A549 treated with DMSO at 1 μM for 4 hours (cell line): ENCODE results near the gene RANBP10. TPM values are rescaled to one million over a fixed set of nuclear protein-coding genes. Genes with fewer than 3 reads are reported as not detected.

Experiments
- total RNA-seq: library from RNA; stranded (reverse); fragments of 200-300 nt; extraction: Qiagen RNA extraction; gene quantifications from 5 replicates; pipeline ENCODE4 v1.2.3, GENCODE V29; 2022; ENCODE audit warnings: low read depth

Gene RANBP10
- 8.5 to 11.0 TPM (median 9.6 TPM) in 5 replicates for total RNA-seq

GRCh38 chr16:67806428-67807147 is at the start of gene RANBP10, which contains the start of gene TSNAXIP1:
Gene RANBP10 (minus strand): TSS chr16:67806560. CDS start chr16:67806536, 24 bp downstream.
Gene TSNAXIP1 (plus strand): TSS chr16:67806889. CDS start chr16:67807150, 261 bp downstream.

DNA sequence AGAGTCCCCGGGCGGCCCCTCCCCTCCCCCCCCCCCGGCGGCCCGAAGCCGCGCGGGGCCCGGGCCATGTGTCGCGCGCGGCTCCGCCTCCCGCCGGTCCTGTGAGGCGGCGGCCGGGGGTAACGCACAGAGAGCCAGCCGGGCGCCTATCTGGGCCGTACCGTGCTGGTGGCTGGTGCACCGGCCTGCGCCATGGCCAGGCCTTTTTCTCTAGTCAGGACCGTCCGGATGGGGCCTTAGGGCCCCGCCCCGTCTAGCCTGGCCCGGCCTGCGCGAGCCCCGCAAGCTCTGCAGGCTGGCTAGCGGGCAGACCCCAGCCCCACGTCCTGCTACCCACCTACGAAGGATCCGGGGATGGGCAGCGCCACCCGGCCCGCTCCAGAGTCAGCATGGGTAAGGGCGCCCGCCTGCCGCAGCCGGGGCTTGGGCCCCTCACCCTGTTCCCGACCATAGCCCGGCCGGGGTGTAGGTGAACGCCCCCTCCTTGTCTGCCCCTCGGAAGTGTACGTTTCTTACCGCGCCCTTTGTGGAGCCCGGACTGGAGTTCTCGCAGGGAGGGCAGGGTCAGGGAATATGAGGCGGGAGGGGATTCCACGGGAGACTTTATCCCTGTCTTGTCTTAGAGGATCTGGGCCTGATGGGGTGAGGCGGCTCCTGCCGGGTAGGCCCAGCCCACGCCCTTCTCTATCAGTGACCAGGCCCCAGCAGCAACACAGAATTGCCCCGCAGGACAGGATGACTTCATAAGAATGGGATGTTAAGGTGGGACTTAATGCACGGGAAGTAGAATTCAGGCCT is 40.9 kb upstream of the RANBP10 start, which contains the start of gene CENPT:
Gene CENPT (minus strand): TSS at position 630 of the 798 bp plus-strand sequence. CDS start 13,834 bp downstream, outside the sequence.

GRCh38 chr16:67846320-67847063 is 40.1 kb upstream of the RANBP10 start, which contains the start of gene NUTF2:
Gene NUTF2 (plus strand): TSS chr16:67846933. CDS start chr16:67865131, 18,198 bp downstream.

GRCh38 chr16:67841816-67842508 is 35.6 kb upstream of the RANBP10 start, which contains the start of gene THAP11:
Gene THAP11 (plus strand): TSS chr16:67842320. CDS start chr16:67842555, 235 bp downstream.

DNA sequence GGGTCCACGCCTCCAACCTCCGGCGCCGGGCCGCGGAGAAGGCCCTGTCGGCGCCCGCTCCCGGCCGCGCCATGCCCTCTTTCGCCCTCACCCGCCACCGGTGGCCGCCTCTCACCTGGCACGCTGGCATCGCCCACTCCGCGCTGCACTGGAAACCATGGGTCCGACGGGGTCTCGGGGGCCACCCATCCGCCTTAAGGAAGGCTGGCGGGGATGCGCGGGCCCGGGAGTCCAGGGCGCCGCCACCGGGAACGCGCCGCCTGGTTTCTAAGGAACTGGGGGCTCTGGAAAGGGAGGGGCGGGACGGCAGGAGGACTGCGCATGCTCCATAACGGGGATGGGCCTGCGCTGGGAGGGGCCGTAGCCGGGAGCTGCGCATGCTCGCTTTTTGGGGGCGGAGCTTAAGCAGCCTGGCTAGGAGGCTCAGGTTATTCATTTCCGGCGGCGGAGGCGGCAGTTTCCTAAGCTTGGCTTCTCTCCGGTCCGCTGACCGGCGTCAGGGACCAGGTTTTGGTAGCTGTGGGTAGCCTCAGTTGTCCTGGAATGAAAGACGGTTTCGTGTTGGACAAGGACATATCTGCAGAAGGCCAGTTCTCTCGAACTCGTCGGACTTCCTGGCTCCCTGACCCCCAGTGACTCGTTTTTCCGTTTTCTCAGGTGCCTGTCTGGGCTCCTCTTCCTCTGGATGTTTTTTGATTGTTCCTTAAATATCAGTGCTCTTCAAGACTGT is 87.1 kb downstream of the RANBP10 start, which contains the start of gene GFOD2:
Gene GFOD2 (minus strand): TSS at position 269 of the 730 bp plus-strand sequence. CDS start 33,601 bp downstream, outside the sequence.

Other genes starting within 250 kb of the RANBP10 start
- gene CTCF, start 244.0 kb downstream of the RANBP10 start, total RNA-seq = 35.5 to 40.4 TPM (median 38.4 TPM) in 5 replicates
- 0.49 to 1.8 TPM (median 1.2 TPM) in 5 replicates for gene CARMIL2, start 161.4 kb downstream of the RANBP10 start, total RNA-seq
- gene ACD, start 146.3 kb downstream of the RANBP10 start, total RNA-seq = 24.1 to 37.2 TPM (median 32.7 TPM) in 5 replicates
- 1.2 to 2.1 TPM (median 1.8 TPM) in 5 replicates for gene PARD6A, start 145.6 kb downstream of the RANBP10 start, total RNA-seq
- 8.0 to 11.8 TPM (median 10.9 TPM) in 5 replicates for gene ENKD1, start 139.8 kb downstream of the RANBP10 start, total RNA-seq
- 0.06 to 0.17 TPM in 2 of 5 replicates, not detected in the others for gene C16orf86, start 139.7 kb downstream of the RANBP10 start, total RNA-seq
- gene GFOD2, start 87.2 kb downstream of the RANBP10 start, total RNA-seq = 16.1 to 17.8 TPM (median 17.5 TPM) in 5 replicates
- gene TSNAXIP1, start 329 bp upstream of the RANBP10 start, total RNA-seq = 0.32 to 0.56 TPM (median 0.47 TPM) in 5 replicates
- 25.6 to 42.9 TPM (median 41.3 TPM) in 5 replicates for gene THAP11, start 35.8 kb upstream of the RANBP10 start, total RNA-seq
- 229 to 266 TPM (median 237 TPM) in 5 replicates for gene NUTF2, start 40.4 kb upstream of the RANBP10 start, total RNA-seq
- 27.0 to 30.7 TPM (median 29.1 TPM) in 5 replicates for gene CENPT, start 41.1 kb upstream of the RANBP10 start, total RNA-seq
- 45.9 to 72.1 TPM (median 66.4 TPM) in 5 replicates for gene EDC4, start 66.5 kb upstream of the RANBP10 start, total RNA-seq
- 0.22 to 0.29 TPM in 2 of 5 replicates, not detected in the others for gene NRN1L, start 78.3 kb upstream of the RANBP10 start, total RNA-seq
- 12.7 to 20.2 TPM (median 14.9 TPM) in 5 replicates for gene PSKH1, start 86.7 kb upstream of the RANBP10 start, total RNA-seq
- 1.5 to 2.2 TPM (median 2.0 TPM) in 5 replicates for gene CTRL, start 125.3 kb upstream of the RANBP10 start, total RNA-seq
- 45.3 to 56.5 TPM (median 47.3 TPM) in 5 replicates for gene PSMB10, start 130.3 kb upstream of the RANBP10 start, total RNA-seq
- gene LCAT, start 137.6 kb upstream of the RANBP10 start, total RNA-seq = 6.7 to 11.9 TPM (median 10.9 TPM) in 5 replicates
- gene SLC12A4, start 162.1 kb upstream of the RANBP10 start, total RNA-seq = 25.2 to 32.7 TPM (median 29.1 TPM) in 5 replicates
- not detected in 5 replicates for gene DPEP3, start 173.9 kb upstream of the RANBP10 start, total RNA-seq
- not detected in 5 replicates for gene DPEP2, start 192.9 kb upstream of the RANBP10 start, total RNA-seq
- not detected in 5 replicates for gene DPEP2NB, start 209.4 kb upstream of the RANBP10 start, total RNA-seq
- 19.6 to 20.7 TPM (median 20.1 TPM) in 5 replicates for gene DDX28, start 216.7 kb upstream of the RANBP10 start, total RNA-seq
- 16.1 to 19.0 TPM (median 18.4 TPM) in 5 replicates for gene DUS2, start 216.7 kb upstream of the RANBP10 start, total RNA-seq